RPMI7951 (cell line): ENCODE results near the gene TMEM272. TPM values are rescaled to one million over a fixed set of nuclear protein-coding genes. Genes with fewer than 3 reads are reported as not detected.

ENCODE experiments used
- DNase-seq: peaks from one replicate; pipeline ENCODE4 v3.0.0-alpha.2; 2012; ENCODE audit warnings: low read depth
- total RNA-seq: library from RNA; depleted of rRNA; stranded (reverse); fragments of >200 nt; shearing (Covaris generic); gene quantifications from 2 replicates; pipeline ENCODE4 v1.2.3, GENCODE V29; 2014

The TMEM272 gene
- total RNA-seq, 1 experiment from 2014 or later: not detected

DNA sequence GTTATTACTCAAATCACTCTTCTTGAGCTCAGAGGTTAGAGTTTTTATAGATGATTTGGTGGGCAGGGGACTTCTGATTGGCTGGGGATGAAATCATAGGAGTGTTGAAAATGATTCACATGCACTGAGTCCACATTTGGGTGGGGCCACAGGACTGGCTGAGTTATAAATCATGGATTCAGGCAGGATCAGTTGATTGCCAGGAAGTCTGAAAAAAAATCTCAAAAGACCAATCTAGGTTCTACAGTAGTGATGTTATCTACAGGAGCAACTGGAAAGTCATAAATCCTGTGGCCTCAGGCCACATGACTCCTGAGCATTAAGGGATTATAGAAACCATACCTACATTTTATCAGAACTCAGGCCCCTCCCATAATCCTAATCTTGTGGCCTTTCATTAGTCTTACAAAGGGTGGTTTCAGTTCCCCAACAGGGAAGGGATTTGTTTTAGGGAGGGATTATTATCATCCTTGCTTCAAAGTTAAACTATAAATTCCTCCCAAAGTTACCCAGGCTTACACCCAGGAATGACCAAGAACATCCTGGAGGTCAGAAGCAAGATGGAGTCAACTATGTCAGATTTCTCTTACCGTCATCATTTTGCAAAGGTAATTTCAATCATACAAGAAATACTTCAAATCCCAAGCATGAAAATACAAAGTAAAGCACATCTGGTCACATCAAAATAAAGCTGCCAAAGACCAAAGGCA lies 11.2 kb upstream of the TMEM272 start:
- no peak for DNase-seq

DNA sequence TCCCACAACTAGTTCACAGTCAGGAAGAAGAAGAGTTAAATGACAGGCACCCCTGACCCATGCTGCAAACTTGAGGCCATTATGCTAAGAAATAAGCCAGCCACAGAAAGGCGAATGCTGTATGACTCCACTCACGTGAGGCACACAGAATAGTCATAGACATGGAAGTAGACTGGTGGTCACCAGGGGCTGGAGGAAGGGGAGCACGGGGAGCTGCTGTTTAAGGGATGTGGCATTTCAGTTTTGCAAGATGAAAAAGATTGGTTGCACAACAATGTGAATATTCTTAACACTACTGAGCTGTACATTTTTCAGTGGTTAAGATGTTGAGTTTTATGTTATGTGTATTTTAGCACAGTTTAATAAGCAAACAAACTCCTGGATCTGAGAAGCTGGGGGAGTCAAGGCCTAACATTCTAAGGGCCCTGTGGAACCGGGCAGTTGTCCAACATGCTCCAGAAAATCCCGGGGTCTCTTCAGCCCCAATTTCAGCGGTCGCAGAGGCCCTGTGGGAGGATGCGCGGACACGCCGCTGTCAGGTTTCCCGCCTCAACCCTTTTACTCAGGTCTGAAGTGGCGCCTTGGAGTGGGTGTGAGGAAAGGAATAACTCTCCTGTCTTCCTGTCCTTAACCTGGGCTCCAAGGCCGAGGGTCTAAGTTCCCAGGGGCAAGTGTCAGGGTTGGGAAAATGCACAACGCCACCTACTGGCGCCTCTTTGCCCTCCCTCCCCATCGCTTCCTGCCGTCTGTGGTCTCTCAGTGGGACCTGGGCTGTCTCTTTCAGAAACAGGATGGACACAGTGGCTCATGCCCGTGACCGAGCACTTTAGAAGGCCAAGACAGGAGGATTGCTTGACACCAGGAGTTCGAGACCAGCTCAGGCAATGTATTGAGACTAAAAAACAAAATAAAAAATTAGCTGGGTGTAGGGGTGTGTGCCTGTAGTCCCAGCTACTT lies 4.4 kb upstream of the TMEM272 start:
- DNase-seq: no peak

DNA sequence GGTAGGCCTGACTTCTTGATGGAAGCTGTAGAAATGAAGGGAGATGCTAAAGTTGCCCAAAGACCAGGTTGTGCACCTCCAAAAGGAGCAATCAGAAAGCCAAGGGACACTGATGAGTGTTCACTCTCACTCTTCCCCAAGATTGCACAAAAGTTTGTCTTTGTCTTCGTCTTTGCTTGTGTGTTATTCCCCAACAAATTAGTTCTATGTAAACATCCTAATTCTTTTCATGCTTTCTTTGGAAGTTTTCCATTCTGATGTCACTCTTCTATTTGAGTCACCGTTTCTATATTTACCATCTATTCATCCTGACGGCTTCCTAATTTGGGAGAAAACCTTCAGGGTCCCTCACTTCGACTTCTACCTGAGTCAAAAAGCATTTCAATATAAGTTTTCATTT lies 3.7 kb upstream of the TMEM272 start:
- peak; percentile 25 for DNase-seq

DNA sequence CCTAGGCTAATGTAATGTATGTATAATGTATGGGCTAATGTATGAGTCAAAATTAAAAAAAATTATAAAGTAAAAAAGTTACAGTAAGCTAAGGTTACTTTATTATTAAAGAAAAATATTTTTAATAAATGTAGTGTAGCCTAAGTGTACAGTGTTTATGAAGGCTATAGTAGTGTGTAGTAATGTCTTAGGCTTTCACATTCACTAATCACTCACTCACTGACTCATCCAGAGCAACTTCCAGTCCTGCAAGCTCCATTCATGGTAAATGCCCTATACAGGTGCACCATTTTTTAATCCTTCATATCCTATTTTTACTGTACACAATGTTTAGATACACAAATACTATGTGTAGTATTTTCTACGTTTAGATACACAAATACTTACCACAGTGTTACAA lies 1.8 kb upstream of the TMEM272 start:
- no peak for DNase-seq

DNA sequence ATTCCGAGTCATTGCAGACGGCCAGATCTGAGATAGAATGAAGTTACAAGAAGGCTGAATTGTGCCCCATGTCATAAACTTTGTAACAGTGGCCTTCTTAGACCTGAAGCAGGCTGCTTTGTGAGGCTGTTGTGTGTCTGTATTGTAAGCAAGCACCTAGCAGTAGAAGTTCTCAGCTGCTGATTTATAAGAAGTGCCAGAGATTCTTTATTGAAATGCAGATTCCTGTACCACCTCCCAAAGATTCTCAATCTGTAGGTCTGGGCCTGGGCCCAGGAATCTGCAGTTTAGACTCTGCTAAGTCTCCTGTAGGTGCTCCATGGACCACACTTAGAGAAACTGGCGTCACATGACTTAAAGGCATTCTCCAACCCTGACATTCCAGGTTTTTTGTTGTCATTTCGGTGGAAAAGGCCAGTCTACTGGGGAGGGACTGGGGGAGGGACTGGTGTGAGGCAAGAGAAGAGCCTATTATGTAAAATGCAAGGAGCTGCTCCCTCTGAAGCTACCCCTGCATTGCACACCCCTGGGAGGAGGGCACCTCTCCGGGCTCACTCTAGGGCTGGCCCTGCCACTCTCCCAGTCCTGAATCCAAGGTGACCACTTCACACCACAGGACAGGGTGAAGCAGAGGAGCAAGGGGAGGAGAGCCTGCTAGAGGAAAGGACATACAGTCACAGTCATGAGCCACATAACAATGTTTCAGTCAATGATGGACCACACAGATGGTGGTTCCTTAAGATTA lies 769 bp upstream of the TMEM272 start:
- DNase-seq: no peak

DNA sequence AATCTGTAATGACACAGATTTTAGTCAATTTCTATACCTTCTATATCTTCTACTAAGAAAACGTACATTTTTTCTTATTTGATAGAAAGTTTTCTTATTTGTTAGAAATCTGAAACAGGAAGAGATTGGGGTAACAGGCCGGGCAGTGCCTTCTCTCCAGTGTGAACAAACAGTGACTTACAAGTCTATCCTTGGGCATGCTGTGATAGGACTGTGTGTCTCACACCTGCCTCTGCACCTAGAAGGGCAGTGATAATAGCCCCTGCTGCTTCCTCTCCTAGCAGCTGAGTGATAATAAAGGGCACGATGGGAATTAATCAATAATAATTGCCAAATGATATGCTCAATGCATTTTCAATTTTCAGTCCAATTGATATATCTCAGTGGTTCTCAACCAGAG lies 1.4 kb downstream of the TMEM272 start:
- no peak for DNase-seq

DNA sequence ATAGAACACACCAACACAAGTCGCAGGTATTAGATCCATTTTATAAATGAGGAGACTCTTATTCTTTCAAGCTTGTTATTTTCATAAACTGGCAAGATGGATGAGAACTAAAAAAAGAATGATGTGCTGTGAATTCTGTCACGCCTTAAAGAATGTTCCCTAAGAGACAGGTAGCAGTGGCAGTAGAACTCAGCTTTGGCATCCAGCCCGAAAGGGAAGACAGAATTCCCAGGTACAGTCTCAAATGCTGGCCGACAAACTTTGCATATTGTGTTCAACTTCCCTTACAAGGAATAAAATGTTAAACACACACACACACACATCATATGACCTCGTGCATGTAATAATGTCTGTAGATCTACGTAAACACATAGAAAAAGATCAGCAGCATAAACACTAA lies 3.2 kb downstream of the TMEM272 start:
- DNase-seq: no peak

DNA sequence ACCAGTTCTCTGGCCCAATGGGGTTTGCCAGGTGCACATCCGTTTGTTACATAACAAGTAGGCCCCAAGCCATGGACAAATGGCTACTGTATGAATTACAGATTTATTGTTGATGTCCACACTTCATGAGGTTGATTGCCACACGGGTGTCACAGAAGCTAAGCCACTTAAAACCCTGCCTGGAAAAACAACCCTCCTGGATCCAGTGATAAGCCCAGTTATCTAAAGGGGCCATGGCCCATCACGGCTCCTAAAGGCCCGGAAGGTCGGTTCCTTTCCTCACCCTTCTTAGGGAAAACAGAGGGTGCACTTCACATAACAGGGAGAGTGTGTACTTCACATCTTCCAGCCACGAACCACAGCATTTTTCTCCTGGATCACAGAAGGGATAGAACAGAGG lies 4.1 kb downstream of the TMEM272 start:
- no peak for DNase-seq

DNA sequence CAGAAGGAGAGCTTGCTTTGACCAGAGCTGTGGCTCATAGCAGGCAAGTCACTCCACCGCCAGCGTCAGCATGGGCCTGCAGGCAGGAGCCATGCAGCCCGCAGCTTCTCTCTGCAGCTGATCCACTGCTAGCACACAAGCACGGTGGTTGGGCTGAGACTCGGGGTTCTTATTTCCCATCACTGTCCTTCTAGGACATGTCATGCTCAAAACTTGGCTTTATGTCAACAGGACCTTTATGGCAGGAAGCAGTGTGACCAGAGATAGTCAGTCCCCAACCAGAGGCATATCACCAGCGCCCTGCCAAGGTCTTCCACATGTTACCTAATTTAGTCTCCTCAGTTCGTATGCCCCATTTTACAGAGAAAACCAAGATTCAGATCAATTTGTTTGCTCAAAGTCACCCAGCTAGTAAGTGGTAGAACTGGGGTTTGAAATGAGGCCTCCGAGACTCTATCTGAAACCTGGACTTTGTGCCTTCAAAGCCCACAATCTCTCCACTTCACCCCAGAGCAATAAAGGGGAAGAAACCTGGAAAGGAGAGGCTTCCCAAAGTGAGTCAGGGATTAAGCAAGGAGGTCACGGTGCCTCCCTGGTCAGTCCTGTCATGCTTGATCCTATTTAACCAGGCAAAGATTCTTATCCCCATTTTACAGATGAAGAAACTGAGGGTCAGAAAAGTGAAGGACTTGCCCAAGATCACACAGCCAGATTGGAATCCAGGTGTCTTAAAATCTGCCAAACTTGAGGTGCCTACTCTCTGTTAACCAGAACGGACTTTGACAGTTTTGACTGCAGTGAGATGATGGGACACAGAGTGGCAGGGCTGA lies 5.1 kb downstream of the TMEM272 start:
- DNase-seq: no peak

DNA sequence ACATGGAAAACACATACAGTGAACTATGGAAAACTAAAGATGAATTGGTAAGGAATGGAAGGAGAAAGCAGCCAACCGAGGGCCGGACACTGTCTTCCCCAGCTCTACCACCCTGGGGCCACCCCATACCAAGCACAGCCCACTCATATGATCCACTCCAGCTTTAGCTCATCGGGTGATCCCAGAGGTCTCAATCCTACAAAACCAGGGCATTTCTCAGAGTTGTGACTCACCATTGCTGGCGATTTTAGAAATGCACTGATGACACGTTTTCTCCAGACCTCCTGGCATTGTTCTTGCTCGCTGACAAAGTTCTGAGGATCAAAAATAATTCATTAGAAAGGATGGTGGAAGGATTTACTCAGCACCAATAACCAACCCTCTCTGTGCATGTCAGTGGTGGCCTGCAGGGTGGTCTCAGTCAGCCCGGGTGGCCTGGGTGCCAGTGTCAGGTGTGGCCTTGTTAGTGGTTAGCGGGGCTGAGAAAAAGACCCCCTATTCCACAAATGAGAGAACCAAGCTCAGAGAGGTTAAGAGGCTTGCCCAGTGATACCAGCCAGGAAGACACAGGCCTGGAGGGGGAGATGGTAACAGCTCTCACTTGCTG lies 6.6 kb downstream of the TMEM272 start:
- peak; percentile 36 for DNase-seq

DNA sequence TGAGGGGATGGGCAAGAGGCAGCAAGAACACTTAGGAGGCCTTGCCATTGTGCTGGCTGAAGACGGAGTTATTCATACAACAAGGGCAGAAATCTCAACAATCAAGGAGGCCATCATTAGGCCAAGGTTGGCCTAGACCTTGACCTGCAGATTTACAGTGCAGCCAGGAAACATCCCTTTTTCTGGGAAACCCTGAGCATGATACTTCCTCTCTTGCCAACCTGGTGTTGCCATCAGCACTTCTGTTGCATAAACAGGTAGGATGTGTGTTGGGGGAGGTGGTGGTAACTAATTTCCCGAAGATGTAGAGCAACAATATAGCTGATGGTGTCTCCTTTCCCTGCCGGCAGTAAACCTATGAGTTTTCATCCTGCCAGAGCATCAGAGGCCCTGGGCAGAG lies 8.0 kb downstream of the TMEM272 start:
- DNase-seq: no peak

DNA sequence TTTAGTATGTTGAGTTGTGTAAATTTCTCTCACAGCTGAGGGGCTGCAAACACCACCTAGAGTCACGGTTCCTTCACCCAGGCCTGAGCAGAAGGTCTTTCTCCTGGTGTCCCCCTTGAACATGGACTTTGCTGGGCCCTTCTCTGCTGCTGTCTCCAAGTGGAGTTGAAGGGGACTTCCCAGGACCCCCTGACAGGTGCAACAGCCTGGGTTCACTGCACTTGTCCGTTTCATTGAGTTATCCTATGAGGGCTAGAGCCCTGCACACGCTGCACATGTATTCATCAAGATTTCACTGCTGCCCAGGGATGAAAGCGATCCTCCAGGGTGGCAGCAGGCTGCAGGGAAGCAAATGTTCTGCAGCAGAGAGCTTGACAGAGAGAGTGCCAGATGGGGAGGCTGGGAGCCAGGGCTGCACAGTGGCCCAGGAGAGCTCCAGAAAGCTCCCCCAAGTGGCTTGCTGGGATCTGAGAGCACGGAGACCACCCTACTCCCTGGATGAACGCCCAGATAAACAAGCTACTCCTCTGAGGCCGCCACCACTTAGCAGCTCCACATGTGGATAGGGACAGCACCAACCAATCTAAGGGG lies 10.3 kb downstream of the TMEM272 start:
- no peak for DNase-seq

DNA sequence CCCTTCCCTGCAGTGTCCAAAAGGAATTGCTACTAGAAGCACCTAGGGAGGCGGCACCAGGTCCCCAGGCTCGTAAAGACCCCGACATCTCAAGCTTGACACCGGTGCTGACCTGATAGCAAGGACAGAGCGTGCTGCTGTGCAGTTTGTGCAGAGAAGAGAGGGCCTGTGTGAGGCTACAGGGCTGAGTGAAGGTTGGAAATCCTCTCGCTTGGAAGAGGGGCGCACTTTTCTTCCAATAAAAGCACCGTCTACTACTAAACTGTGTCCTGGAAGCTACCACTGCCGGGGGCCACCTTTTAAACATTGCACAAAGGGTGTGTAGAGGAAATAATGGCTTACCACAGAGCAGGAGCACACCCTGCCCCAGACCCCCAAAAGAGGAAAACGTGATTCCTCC lies 11.0 kb downstream of the TMEM272 start:
- DNase-seq: no peak

DNA sequence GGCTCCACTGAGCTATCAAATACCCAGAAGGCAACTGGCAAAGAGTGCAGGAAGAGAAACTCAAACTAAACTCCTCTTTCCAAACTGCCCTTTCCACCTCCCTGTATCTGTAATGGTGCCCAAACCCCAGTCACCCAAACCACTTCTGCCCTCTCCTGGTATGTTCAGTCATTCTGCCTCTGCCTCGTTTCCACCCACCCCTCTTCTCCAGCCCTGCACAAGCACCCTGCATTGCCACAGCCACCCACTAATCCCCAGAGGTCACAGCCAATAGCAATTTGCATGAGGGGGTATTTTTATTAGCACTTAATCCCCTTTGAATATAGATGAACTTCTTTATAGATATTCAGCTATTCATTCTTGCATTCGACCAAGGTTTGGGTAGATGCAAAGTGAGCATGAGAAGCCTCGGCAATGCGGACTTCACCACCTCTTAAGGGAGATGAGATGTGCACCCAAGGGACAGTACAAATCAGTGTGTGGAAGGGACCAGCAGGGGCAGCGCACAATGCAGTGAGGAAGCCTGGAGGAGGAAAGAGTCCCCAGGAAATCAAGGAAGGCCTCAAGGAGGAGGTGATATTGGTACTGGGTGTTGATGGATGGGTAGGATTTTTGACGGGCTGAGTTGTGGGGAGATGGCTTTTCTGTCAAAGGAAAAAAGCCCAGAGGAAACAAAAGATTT lies 12.4 kb downstream of the TMEM272 start:
- DNase-seq: peak; percentile 32

DNA sequence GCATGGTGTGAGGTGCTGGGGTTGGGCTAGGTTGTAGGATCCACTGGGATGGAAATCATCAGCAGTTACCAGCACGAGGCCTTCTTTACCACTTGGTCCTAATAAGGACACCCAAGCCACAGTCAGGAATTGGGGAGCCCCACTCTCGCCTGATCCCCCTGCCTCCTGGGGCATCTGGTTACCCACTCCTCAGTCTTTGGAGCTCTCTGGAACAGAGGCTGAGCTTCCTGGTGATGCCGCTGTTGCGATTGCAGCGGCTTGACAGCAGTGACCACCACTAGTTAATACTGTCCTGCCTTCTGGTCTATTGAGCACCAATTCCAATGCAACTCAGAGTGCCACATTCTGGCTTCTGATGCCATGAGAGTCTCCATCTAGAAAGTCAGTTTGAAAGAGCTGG lies 13.5 kb downstream of the TMEM272 start:
- DNase-seq: no peak

DNA sequence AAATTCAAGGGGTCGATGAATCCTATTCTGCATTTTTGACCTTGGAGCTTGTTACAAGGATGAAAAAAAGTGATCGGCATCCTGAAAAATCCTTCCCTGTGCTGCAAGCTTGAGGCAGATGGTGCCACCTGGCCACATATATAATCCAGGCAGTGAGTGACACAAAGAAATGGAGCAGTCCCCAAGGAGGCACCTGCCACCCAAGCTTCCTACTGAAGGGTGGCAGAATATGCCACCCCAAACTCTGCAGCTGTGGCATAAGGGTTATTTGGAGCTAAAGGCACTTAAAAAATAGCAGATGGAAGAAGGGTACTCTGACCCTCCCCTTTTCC lies 15.4 kb downstream of the TMEM272 start:
- DNase-seq: no peak

DNA sequence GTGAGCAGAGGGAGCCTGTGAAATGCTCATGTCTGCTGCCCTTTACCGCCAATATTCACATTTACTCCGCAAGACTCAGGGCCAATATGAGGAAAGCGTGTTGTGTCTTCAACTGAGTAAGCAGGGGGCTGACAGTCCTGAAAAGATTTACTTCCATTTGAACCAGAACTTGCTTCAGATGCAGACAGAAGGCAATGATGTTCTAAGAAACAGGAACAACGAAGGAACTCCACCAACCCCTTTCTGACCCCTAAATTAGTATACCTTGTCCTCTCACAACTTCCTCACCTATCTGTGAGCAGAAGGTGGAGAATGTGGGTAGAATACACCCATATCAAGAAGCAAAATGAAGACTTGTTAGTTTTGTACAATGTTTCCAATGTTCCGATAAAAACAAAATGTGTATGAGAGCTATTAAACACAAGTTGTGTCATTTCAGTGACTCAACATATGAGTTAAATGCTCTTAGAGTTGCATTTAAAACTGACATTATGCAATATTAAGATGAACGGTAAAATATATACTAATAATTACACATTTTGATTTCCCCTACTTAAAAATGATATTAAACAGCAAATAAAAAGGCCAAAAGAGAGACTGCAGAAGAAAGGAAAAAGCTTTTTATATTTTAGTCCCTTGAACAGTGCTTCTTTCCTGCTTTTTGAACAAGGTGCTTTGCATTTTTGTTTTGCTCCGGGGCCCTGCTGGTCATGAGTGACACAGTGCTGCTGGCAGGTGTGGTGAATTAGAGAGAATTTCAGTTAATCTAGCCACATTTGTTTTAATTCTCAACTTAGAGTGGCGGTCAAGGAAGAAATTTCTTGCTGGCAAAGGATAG lies 16.0 kb downstream of the TMEM272 start:
- no peak for DNase-seq

DNA sequence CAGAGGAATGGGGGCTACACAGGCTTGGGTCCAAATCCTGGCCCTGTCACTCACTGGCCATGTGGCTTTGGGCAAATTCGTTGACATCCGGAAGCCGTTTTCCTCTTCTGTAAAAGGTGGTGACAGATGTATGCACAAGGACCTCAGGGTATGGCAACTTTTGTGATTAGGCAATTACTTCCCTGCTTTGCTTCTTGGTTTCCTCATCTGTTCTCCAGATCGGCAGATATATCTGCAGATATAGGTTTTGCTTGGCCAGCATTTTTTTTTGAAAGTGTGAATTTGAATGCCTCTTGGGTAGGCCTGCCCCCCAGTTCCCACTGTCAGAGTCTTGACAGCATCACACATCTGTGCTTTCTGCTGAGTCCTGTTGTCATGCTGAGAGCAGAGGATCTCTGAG lies 17.7 kb downstream of the TMEM272 start:
- no peak for DNase-seq

DNA sequence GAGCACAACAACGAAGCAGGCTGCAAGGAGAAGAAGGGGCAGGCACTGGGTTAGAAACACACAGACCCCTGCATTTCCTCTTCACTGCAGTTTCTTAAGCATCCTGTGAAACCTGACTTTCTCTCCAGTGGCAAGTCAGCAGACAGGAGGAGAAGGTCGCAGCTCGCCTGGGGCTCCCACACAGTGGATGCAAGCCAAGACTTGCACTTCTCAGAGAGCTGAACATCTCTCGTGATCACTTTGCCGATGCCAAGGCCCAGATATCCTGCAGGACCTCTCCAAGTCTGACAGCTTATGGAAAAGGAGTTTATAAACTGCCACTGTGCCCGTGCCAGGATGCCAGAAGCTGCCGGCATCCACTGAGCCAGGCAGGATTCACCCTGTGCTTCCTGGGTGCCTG lies 18.4 kb downstream of the TMEM272 start:
- DNase-seq: no peak
